HG03139 (cell line): Measurements from ENCODE around the gene TAS2R43.
"Not testable (repeated sequence)": the region's sequence is repeated elsewhere in the genome, so short reads cannot be mapped to it uniquely, and the experiment has no call there.

Source experiments
- ATAC-seq: cut with Tn5 transposase; IDR thresholded peaks from one replicate; pipeline ENCODE4 v1.9.1; 2021; ENCODE audit not compliant: unreplicated experiment

TAS2R43 gene, protein sequence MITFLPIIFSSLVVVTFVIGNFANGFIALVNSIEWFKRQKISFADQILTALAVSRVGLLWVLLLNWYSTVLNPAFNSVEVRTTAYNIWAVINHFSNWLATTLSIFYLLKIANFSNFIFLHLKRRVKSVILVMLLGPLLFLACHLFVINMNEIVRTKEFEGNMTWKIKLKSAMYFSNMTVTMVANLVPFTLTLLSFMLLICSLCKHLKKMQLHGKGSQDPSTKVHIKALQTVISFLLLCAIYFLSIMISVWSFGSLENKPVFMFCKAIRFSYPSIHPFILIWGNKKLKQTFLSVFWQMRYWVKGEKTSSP

DNA sequence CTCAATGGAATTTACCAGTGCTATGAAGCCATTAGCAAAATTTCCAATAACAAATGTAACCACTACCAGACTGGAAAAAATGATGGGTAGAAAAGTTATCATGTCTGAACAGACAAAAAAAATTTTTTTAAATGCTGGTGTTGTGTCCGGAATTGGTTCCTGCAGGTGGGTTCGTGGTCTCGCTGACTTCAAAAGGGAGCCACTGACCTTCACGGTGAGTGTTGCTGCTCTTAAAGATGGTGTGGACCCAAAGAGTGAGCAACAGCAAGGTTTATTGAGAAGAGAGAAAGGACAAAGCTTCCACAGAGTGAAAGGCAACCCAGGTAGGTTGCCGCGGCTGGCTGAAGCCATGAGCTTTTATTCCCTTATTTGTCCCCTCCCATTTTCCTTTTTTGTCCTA is at the start of gene TAS2R43:
TSS of gene TAS2R43 (minus strand) at position 186 of the 400 bp plus-strand sequence. CDS start at position 102, 84 bp downstream.
- ATAC-seq, result no peak

- no peak for ATAC-seq
Observed at GRCh38 chr12:11136075-11136474, 44.0 kb upstream of the TAS2R43 start.

GRCh38 chr12:11134305-11134704 is 42.2 kb upstream of the TAS2R43 start, which contains the start of gene TAS2R30:
Gene TAS2R30 (minus strand): TSS chr12:11134644. CDS start chr12:11134244, 400 bp downstream.
- no peak for ATAC-seq

DNA sequence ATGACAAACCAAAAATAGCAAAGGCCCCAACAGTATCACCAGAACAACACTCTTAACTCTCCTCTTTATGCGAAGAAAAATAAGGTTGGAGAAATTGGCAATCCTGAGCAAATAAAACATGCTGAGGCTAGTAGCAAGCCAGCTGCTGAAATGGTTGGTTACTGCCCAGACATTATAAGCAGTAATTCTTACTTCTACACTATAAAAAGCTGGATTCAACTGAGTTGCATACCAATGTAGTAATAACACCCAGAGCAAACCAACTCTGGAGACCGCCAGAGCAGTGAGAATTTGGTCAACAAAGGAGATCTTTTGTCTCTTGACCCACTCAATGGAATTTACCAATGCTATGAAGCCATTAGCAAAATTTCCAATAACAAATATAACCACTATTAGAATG is 41.7 kb upstream of the TAS2R43 start:
- no peak for ATAC-seq

DNA sequence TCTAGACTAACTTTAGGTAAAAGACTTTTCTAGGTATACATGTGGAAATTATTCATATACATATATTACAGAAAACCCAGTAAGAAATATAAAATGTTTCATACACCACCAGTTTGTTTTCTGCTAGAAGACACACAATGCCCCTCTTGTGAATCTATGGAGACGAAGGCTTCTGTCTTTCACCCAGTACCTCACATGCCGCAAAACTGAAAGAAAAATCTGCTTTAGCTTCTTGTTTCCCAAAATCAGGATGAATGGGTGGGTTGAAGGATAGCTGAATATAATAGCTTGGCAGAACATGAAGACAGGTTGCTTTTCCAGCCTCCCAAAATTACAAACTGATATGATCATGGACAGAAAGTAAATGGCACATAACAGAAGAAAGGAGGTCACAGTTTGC is 41.0 kb upstream of the TAS2R43 start:
- no peak for ATAC-seq

DNA sequence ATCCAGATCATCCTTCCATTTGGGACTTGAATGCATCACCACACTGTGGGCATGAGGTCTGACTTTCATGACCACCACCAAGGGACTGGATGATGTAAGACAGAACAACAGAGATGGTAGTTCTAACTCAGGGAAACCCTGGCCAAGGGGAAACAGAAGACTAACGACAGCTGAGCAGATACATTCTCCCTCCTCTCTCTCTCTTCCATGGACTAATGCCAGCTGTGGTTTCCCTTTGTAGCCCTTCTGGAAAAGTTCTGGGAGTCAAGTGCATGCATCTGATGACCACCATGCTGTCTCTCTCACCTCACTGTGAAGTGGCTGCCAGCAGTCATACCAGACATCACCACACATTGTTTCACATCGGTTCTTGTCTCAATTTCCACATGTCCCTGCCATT is 38.9 kb upstream of the TAS2R43 start:
- no peak for ATAC-seq

- ATAC-seq, result no peak
Observed at GRCh38 chr12:11130382-11130781, 38.3 kb upstream of the TAS2R43 start.

- not testable (repeated sequence) for ATAC-seq
Observed at GRCh38 chr12:11114130-11114529, 22.0 kb upstream of the TAS2R43 start.

GRCh38 chr12:11111213-11111612 is 19.1 kb upstream of the TAS2R43 start:
- ATAC-seq, result not testable (repeated sequence)

- ATAC-seq, result no peak
Observed at GRCh38 chr12:11108862-11109261, 16.7 kb upstream of the TAS2R43 start.

DNA sequence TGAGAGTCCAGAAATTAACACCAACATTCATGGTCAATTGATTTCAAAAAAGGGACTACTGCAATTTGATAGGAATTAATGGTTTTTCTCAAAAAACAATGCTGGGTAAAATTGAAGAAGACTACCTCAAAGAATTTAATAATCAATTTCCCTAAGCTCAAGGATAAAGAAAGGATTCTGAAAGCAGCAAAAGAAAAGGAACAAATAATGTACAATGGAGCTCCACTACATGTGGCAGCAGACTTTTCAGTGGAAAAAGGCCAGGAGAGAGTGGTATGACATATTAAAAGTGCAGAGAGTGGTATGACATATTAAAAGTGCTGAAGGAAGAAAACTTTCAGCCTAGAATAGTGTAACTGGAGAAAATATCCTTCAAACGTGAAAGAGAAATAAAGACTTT is 15.6 kb upstream of the TAS2R43 start:
- no peak for ATAC-seq

DNA sequence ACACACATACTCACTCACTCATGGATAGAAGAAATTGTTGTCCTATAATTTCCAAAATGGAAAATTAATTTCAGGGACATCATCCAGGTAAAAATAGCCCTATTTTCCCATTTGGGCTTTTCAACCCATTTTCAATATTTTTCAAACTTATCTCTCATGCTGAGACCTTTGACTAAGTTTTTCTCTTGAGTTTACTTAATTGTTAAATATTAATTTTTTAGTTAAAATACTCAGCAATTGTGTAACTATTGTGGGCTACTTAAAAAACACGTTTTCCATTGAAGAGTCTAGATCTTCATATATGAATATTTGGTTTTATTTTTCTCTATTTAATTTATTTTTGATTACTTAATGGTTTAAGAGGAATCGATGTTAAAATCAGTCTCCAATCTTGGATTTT is 14.2 kb upstream of the TAS2R43 start:
- no peak for ATAC-seq

DNA sequence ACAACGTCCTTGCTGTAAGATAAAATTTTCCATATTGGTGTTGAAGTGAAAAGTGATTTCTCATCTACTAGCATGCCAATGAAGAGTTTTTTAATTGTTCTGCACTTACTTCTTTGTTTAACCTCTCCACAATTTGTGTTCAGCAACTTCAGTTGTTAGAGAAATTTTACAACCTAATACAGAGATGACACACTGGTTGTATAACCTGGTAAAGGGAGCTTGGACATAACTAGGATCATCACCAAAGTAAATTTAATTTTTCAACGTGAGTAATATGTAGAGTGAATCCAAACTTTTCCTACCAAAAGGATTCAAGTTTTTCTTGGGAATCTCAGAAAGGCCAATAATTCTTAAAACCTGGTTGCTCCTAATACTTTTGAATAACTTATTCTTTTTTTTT is 13.4 kb upstream of the TAS2R43 start:
- ATAC-seq, result no peak

GRCh38 chr12:11094910-11095309 is 2.8 kb upstream of the TAS2R43 start:
- not testable (repeated sequence) for ATAC-seq

- no peak for ATAC-seq
Observed at GRCh38 chr12:11089246-11089645, 2.9 kb downstream of the TAS2R43 start.

DNA sequence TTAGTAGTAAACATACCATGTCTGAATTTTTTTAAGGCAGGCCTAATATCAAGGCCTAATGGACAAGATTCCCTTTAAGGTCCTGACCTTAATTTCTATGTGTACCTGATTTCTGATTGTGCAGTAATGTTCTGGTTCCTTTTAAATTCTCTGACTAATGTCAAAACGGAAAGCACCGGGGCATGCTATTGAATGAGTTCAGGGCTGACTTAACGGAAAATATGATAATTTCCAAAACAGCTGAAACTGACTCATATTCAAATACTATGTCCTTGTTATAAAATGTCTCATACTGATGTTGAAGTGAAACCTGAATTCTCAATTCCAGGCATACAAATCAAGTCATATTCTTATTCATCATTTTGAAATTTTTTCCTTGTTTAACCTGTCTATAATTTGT is 6.7 kb downstream of the TAS2R43 start:
- no peak for ATAC-seq

DNA sequence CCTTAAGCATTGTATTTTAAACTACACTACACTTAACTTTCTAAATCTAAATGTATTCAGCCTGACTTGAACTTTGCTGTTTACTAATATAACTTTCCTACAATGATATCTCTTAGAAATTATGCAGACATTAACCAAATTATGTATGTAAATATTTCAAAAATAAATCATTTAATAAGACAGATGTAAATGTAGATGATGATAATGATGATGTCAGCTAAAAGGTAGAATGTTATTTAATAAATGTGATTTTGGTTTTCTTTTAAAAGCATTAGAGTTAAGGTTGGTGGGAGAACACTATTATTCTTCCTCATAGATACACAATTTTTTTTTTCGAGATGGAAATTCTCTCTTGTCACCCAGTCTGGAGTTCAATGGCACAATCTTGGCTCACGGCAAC is 10.1 kb downstream of the TAS2R43 start:
- ATAC-seq, result no peak

DNA sequence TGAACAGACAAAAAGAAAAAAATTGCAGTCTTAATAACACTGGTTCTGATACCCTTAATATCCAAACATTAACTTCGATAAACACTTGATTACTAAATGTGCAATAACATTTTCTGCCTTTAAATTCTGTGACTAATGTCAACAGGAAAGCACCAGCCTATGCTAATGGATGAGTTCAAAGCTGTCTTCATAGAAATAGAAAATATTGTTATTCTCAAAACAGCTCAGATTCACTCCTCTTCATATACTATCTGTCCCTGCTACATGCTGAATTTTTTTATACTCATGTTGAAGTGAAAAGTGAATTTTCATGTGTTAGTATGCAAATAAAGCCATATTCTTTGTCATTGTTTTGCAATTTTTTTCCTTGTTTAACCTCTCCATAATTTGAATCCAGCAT is 13.9 kb downstream of the TAS2R43 start:
- no peak for ATAC-seq

DNA sequence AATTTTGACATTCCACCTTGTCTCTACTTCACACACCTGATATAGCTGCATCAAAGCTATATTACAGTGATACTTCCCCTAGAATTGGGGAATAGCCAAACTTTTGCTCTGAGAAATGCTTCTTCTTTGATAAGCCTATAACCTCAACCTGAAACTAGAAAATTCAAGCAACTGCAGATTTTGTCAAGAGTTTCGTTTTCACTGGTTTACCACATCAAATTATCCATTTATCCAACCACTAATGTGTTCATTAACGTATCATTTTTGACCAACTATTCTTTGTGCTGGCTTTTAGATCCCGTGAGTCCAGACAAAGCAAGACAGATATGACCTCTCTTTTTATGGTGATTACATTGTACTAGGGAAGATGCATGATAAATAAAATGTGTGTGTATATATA is 16.5 kb downstream of the TAS2R43 start:
- no peak for ATAC-seq

DNA sequence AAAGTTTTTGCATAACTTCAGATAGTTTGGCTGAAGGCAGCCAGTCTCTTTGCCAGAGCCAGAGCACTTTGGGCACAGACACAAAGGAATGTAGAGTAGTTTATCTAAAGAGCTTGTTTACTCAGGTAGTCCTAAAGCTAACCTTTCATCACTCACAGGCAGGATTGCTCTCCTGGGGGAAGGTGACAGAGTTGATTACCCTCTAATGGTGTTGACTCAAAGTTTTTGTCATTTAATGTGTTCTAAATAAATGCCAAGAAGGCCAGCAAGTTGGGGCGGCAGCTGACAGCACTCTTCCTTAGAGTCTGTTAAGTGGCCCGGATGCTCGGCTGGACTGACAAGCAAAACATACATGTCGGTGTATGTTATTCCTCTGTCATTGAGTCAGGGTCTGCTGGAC is 20.7 kb downstream of the TAS2R43 start:
- ATAC-seq, result no peak

DNA sequence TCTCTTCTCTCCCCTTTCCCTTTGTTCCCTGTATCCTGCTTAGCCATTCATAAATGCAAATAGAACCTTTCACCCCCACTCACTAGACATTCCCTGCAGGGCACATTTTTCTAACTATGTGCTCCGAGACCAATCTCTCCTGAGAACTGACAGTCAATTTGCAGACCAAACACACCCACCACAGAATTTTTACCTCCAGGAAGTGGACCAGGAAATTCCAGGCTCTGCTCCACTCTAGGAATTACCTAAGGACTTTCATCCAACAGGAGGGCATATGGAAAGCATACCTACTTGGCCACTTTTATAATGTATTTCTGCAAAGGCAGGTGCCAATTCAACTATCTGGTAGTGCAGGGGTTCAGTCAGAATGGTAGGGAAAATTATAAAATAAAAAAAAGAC is 21.1 kb downstream of the TAS2R43 start:
- no peak for ATAC-seq

DNA sequence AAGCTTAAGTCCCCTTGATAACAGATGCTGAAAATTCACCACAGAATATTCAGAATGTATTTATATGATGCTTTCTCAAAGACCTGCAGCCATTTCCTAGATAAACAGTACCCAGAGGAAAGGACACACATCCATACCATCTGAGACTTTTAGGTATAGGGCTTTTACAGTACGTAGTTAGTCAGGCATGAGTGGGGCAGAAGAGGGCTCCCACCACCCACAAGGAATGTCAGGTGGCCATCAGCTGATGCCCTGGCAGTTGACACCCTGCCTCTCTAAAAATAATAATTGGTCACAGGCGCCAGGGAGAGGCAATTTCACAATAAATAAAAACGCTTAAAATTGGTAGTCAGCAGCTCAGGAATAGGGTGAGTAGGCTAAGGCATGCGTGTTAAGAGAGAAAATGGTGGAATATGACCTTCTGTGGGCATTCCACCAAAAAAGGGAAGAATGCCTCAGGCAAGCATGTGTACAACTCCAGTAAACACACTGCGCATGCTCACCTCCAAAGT is 22.2 kb downstream of the TAS2R43 start:
- no peak for ATAC-seq

DNA sequence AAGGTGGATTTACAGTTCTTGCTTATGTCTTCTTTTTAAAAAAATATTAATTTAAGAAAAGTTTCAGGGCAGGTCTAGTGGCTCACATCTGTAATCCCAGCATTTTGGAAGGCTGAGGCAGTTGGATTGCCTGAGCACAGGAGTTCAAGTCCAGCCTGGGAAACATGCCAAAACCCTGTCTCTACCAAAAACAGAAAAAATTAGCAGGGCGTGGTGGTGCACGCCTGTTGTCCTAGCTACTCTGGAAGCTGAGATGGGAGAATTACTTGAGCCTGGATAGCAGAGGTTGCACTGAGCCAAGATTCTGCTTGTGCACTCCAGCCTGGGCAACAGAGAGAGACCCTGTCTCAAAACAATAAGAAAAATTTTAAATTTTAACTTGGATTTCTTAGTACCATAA is 24.6 kb downstream of the TAS2R43 start:
- no peak for ATAC-seq
